C4-2B (cell line): ENCODE data around the gene CWC15.
"Not testable (repeated sequence)": the region's sequence is repeated elsewhere in the genome, so short reads cannot be mapped to it uniquely, and the experiment has no call there.

ENCODE experiments used
- H3K27ac ChIP-seq: fragments of 450-650 bp; 2 replicates; pipeline ENCODE4 v1.5.1; 2017
- CTCF ChIP-seq: fragments of 450-650 bp; conservative IDR thresholded peaks from 2 replicates; pipeline ENCODE4 v1.5.1; 2017; ENCODE audit warnings: mild to moderate bottlenecking
- ZFX ChIP-seq: fragments of 450-650 bp; IDR thresholded peaks from 2 replicates; pipeline ENCODE4 v1.6.1; 2017

CWC15 gene

DNA sequence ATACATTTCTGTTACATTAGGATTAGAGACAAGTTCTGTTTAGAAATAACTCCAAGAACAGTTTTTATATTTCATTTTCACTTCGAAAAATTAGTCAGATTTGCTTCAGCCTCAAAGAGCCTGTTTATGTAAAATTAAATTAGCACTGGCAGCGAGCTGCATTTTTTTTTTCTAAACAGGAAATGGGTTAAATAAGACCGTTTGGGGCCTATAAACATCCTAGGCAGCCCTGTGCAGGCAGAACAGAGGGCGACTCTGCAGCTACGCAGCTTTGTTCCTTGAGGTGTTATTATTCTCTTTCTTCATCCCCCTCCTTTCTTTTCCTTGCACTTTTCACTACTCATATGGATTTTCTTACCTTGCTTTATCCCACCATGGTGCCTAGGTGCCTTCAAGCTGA is 48.7 kb downstream of the CWC15 start:
- H3K27ac ChIP-seq, result no peak overlapping the region
- TF ChIP-seq ZFX, result no peak
- TF ChIP-seq CTCF, result no peak

GRCh38 chr11:94924171-94924572 is 49.2 kb downstream of the CWC15 start:
- TF ChIP-seq CTCF (no peak), ZFX (no peak)
- no peak overlapping the region for H3K27ac ChIP-seq

GRCh38 chr11:94923004-94923334 is 50.4 kb downstream of the CWC15 start:
- no peak for TF ChIP-seq ZFX
- no peak for TF ChIP-seq CTCF
- H3K27ac ChIP-seq, result no peak overlapping the region

DNA sequence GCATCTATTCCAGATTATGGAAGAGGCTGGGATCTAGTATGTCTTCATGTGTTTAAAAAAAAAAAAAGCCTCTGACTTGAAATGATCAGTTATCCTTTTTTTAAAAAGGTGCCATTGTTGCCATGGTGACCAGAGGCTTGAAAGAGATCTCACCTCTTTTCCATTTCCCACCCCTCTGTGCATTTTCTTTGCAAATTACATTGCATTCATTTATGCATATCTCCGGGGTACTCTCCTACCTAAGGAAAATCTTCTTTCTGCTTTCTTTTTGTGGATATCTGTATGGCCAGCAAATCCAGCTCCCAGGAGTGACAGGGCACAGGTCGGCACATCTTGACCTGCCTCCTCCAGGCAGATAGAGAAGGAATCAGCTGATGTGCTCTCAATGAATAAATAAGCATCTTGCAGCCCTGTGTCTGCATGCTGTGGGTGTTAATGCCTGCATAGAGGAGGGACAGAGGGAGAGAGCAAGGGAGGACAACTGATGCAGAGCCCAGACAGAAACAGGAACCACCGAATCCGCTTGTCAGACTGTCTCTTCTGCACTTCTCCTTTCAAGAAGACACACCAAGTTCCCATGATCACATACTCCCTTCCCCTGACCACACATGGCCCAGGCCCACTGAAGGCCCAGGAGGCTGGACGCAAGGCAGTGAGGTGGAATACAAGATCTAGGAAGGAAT is 50.9 kb downstream of the CWC15 start:
- no peak for TF ChIP-seq CTCF
- TF ChIP-seq ZFX, result no peak

DNA sequence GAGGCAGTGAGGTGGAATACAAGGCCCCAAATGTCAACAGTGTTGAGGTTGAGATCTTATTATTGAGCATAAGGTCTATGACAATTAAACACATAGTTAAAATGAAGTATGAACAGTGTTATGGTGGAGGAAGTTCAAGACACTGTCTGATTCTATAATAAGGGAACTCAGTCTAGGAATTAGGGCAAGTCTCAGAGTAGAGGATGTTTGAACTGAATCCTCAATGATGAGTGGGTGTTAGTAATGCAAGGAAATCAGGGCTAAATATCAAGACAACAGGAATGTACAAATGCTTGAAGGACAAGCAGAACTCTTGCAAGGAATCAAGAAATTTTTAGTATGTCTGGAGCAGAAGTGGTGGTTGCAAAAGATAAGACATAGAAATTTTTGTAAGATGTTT is 53.0 kb downstream of the CWC15 start:
- H3K27ac ChIP-seq, result no peak overlapping the region
- TF ChIP-seq CTCF (no peak), ZFX (no peak)

More for the DNA sequence above, 50.9 kb downstream of the CWC15 start:
- H3K27ac ChIP-seq, result no peak overlapping the region

DNA sequence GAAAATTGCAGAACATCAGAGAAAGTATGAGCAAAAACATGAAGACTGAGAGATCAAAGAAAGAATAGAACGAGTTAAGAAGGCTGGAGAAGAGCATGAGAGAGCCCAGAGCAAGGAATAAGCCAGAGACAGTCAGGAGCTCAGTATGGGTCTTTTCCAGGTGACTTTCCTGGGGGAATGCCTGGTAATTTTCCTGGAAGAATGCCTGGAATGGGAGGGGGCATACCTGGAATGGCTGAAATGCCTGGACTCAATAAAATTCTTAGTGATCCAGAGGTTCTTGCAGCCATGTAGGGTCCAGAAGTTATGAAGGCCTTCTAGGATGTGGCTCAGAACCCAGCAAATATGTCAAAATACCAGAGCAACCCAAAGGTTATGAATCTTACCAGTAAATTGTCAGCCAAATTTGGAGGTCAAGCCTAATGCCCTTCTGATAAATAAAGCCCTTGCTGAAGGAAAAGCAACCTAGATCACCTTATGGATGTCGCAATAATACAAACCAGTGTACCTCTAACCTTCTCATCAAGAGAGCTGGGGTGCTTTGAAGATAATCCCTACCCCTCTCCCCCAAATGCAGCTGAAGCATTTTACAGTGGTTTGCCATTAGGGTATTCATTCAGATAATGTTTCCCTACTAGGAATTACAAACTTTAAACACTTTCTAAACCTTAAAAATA is 59.5 kb downstream of the CWC15 start:
- H3K27ac ChIP-seq, result not testable (repeated sequence)

DNA sequence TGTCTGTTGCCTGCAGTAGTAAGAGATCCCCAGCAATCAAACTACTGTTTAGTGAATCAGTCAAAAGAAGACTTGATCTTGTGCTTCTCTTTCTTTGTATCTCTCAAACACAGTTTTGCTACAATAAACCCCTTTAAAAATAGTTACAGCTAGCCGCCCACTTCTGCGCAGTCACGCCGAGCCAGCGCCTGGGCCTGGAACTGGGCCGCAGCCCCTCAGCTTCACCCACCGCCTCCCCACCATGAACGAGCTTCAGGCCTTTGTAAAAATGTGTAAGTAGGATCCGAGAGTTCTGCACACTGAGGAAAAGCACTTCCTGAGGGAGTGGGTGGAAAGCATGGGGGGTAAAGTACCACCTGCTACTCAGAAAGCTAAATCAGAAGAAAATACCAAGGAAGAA is 60.5 kb downstream of the CWC15 start:
- TF ChIP-seq CTCF (no peak), ZFX (no peak)

More for the DNA sequence above, 60.5 kb downstream of the CWC15 start:
- no peak overlapping the region for H3K27ac ChIP-seq
